Fibroblast of the aortic adventitia (primary cell): ENCODE data around the gene SLC26A5. TPM values are rescaled to one million over a fixed set of nuclear protein-coding genes. Genes with fewer than 3 reads are reported as not detected.

Source experiments
- DNase-seq: peaks from one replicate; pipeline ENCODE4 v3.0.0-alpha.2; 2010; ENCODE audit warnings: low read depth
- H3K4me3 ChIP-seq: 2 replicates; pipeline ENCODE4 v1.5.1; 2011; ENCODE audit warnings: low read depth, mild to moderate bottlenecking, control low read depth, low read length, moderate library complexity
- CTCF ChIP-seq: IDR thresholded peaks from 2 replicates; pipeline ENCODE4 v1.5.1; 2011; ENCODE audit warnings: mild to moderate bottlenecking, low read length, control low read depth, inconsistent platforms; ENCODE audit not compliant: insufficient read depth
- total RNA-seq: library from RNA; depleted of rRNA; stranded (reverse); fragments of >200 nt; gene quantifications from 2 replicates; pipeline ENCODE4 v1.2.3, GENCODE V29; 2012; ENCODE audit warnings: low replicate concordance

SLC26A5 gene
- total RNA-seq, 1 donor, result not detected

- no peak for TF ChIP-seq CTCF
- no peak for DNase-seq
- no peak overlapping the region for H3K4me3 ChIP-seq
Measured at GRCh38 chr7:103388469-103389140, 57.4 kb downstream of the SLC26A5 start.

GRCh38 chr7:103387242-103387641, 58.8 kb downstream of the SLC26A5 start:
- no peak overlapping the region for H3K4me3 ChIP-seq
- TF ChIP-seq CTCF, result no peak
- no peak for DNase-seq

GRCh38 chr7:103382032-103382402, 64.0 kb downstream of the SLC26A5 start:
- no peak for DNase-seq
- no peak for TF ChIP-seq CTCF
- no peak overlapping the region for H3K4me3 ChIP-seq

GRCh38 chr7:103381280-103382031, 64.6 kb downstream of the SLC26A5 start:
- no peak for TF ChIP-seq CTCF

GRCh38 chr7:103380395-103381191, 65.4 kb downstream of the SLC26A5 start:
- peak; percentile 4 for DNase-seq
- no peak overlapping the region for H3K4me3 ChIP-seq
- no peak for TF ChIP-seq CTCF

More at GRCh38 chr7:103381280-103382031, 64.6 kb downstream of the SLC26A5 start:
- H3K4me3 ChIP-seq, result no peak overlapping the region
- DNase-seq, result no peak

GRCh38 chr7:103379270-103379975, 66.6 kb downstream of the SLC26A5 start:
- TF ChIP-seq CTCF, result no peak
- no peak overlapping the region for H3K4me3 ChIP-seq
- DNase-seq, result no peak
